Trophoblast cell (in vitro differentiated cells and primary cell): ENCODE results near the gene C1QTNF3.

ENCODE experiments used
- DNase-seq, 2 donors: peaks; one replicate each; pipeline ENCODE4 v3.0.0-alpha.2; 2016
- H2AFZ ChIP-seq: 2 replicates; pipeline ENCODE4 v1.6.1; 2013; ENCODE audit warnings: low read length, moderate library complexity, mild to moderate bottlenecking; ENCODE audit not compliant: insufficient read depth, poor library complexity
- H2AK5ac ChIP-seq: 2 replicates; pipeline ENCODE4 v1.6.1; 2013; ENCODE audit warnings: mild to moderate bottlenecking, low read length
- H2BK120ac ChIP-seq: 2 replicates; pipeline ENCODE4 v1.6.1; 2013; ENCODE audit warnings: low read length, mild to moderate bottlenecking, moderate library complexity; ENCODE audit not compliant: insufficient read depth, poor library complexity
- H2BK12ac ChIP-seq: 2 replicates; pipeline ENCODE4 v1.6.1; 2013; ENCODE audit warnings: mild to moderate bottlenecking, low read length, moderate library complexity
- H2BK5ac ChIP-seq: 2 replicates; pipeline ENCODE4 v1.6.1; 2013; ENCODE audit warnings: low read length, low read depth, moderate library complexity, mild to moderate bottlenecking; ENCODE audit not compliant: poor library complexity
- H3K14ac ChIP-seq: 2 replicates; pipeline ENCODE4 v1.6.1; 2013; ENCODE audit warnings: mild to moderate bottlenecking, low read length
- H3K18ac ChIP-seq: 2 replicates; pipeline ENCODE4 v1.6.1; 2013; ENCODE audit warnings: mild to moderate bottlenecking, low read length
- H3K23ac ChIP-seq: 2 replicates; pipeline ENCODE4 v1.6.1; 2013; ENCODE audit warnings: low read length
- H3K27ac ChIP-seq: 2 replicates; pipeline ENCODE4 v1.5.1; 2013; ENCODE audit warnings: low read depth, mild to moderate bottlenecking, inconsistent platforms, low read length, moderate library complexity
- H3K27me3 ChIP-seq: 2 replicates; pipeline ENCODE4 v1.6.1; 2013; ENCODE audit warnings: inconsistent platforms, mild to moderate bottlenecking, low read length, moderate library complexity; ENCODE audit not compliant: insufficient read depth
- H3K36me3 ChIP-seq, 2 experiments: 1 replicate in 1 of 2; 2 replicates in 1 of 2; pipeline ENCODE4 v1.6.1; 2013; ENCODE audit warnings: low read length in 2 of 2, mild to moderate bottlenecking in 2 of 2, moderate library complexity in 1 of 2; ENCODE audit not compliant: insufficient read depth in 2 of 2, control insufficient read depth in 1 of 2
- H3K4ac ChIP-seq: 2 replicates; pipeline ENCODE4 v1.6.1; 2013; ENCODE audit warnings: low read depth, mild to moderate bottlenecking, low read length, moderate library complexity
- H3K4me1 ChIP-seq, 2 experiments: 1 replicate in 1 of 2; 2 replicates in 1 of 2; pipeline ENCODE4 v1.6.1; 2013; ENCODE audit warnings: low read length in 2 of 2, mild to moderate bottlenecking in 2 of 2, moderate library complexity in 1 of 2; ENCODE audit not compliant: insufficient read depth in 2 of 2, control insufficient read depth in 1 of 2
- H3K4me2 ChIP-seq: 2 replicates; pipeline ENCODE4 v1.6.1; 2013; ENCODE audit warnings: inconsistent platforms, mild to moderate bottlenecking, low read length, moderate library complexity
- H3K4me3 ChIP-seq: 2 replicates; pipeline ENCODE4 v1.5.1; 2013; ENCODE audit warnings: mild to moderate bottlenecking, low read depth, low read length, inconsistent platforms
- H3K79me1 ChIP-seq: one replicate; pipeline ENCODE4 v1.6.1; 2013; ENCODE audit warnings: low read length
- H3K79me2 ChIP-seq: 2 replicates; pipeline ENCODE4 v1.6.1; 2013; ENCODE audit warnings: low read length, mild to moderate bottlenecking; ENCODE audit not compliant: control insufficient read depth, insufficient read depth, poor library complexity
- H3K9ac ChIP-seq: 2 replicates; pipeline ENCODE4 v1.6.1; 2013; ENCODE audit warnings: mild to moderate bottlenecking, low read length
- H3K9me3 ChIP-seq: 2 replicates; pipeline ENCODE4 v1.6.1; 2013; ENCODE audit warnings: low read depth, mild to moderate bottlenecking, control low read depth, inconsistent platforms, low read length; ENCODE audit not compliant: insufficient read depth
- H4K12ac ChIP-seq: 2 replicates; pipeline ENCODE4 v1.6.1; 2013; ENCODE audit warnings: low read depth, mild to moderate bottlenecking, low read length, moderate library complexity
- H4K8ac ChIP-seq: 2 replicates; pipeline ENCODE4 v1.6.1; 2013; ENCODE audit warnings: low read depth, mild to moderate bottlenecking, low read length, moderate library complexity
- H4K91ac ChIP-seq: one replicate; pipeline ENCODE4 v1.6.1; 2013; ENCODE audit warnings: low read depth, mild to moderate bottlenecking, low read length, moderate library complexity
- WGBS: extraction: QIAGEN DNeasy Blood & Tissue Kit; methylation state at CpG from one replicate; pipeline ENCODE4 v1.1.7; 2013; ENCODE audit warnings: missing lambda C conversion rate; ENCODE audit not compliant: insufficient read length, insufficient coverage; ENCODE audit errors: extremely low coverage; 5-methylcytosine and 5-hydroxymethylcytosine counted together

C1QTNF3 gene

DNA sequence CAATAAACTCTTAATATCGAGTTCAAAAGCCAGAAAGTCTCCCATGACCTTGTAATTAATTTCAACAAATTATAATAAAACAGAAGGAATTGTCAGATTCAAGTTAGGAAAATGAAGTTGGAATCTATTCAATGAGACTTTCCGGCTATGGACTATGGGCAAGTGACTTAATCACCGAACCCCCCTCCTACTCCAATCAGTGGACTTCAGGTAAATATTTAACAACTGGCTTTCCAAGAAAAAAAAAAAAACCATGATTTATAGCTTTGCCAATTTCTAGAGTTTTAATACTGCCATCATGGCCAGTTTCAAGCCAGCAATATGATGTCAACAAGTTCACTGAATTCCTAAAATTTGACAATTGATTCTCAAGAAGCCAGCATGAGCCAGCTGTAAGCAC is 63.0 kb downstream of the C1QTNF3 start:
- no peak overlapping the region for H3K14ac ChIP-seq
- WGBS: no CpG with 5 or more reads among the region's 3 CpGs
- no peak overlapping the region for H3K23ac ChIP-seq
- no peaks in the 10 kb centered on the region for H3K4me1 ChIP-seq
- no peak overlapping the region for H4K12ac ChIP-seq
- H3K27me3 ChIP-seq: no peaks in the 10 kb centered on the region
- H4K8ac ChIP-seq: no peak overlapping the region
- no peak for DNase-seq
- H2AFZ ChIP-seq: no peak overlapping the region
- no peak overlapping the region for H3K27ac ChIP-seq
- H3K18ac ChIP-seq: no peak overlapping the region
- no peak overlapping the region for H4K91ac ChIP-seq
- H2BK5ac ChIP-seq: no peak overlapping the region
- H3K79me2 ChIP-seq: no peaks in the 10 kb centered on the region
- no peak overlapping the region for H2AK5ac ChIP-seq
- no peak overlapping the region for H3K4ac ChIP-seq
- H3K4me3 ChIP-seq: no peak overlapping the region
- no peak overlapping the region for H3K9ac ChIP-seq
- H2BK12ac ChIP-seq: no peak overlapping the region
- no peak overlapping the region for H2BK120ac ChIP-seq
- no peaks in the 10 kb centered on the region for H3K36me3 ChIP-seq
- H3K79me1 ChIP-seq: no peaks in the 10 kb centered on the region
- H3K4me2 ChIP-seq: no peak overlapping the region
- H3K9me3 ChIP-seq: peaks cover 5% of the 10 kb centered on the region

DNA sequence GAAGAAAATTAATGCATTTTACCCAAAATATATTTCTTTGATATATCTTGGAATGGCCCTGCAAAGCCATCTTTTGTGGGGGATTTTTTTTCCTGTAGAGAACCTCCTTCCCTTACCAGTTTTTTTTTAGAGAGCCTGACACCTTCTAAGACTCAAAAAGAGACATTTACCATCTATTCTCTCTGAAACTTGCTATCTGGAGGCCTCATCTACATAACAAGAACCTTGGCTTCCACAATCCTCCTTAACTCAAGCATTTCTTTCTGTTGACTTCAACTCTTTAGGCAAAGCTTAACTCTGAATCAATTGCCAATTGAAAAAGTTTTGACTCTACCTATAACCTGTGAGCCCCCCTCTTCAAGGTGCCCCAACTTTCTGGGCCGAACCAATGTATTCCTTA is 64.7 kb downstream of the C1QTNF3 start:
- no peaks in the 10 kb centered on the region for H3K79me2 ChIP-seq
- H4K8ac ChIP-seq: no peak overlapping the region
- H3K23ac ChIP-seq: no peak overlapping the region
- no peak overlapping the region for H3K14ac ChIP-seq
- H4K91ac ChIP-seq: no peak overlapping the region
- H3K9me3 ChIP-seq: peaks cover 2% of the 10 kb centered on the region
- no peak overlapping the region for H2BK5ac ChIP-seq
- no peak overlapping the region for H2BK12ac ChIP-seq
- H3K27ac ChIP-seq: no peak overlapping the region
- no peak overlapping the region for H3K4me2 ChIP-seq
- H3K27me3 ChIP-seq: no peaks in the 10 kb centered on the region
- H3K18ac ChIP-seq: no peak overlapping the region
- no peak overlapping the region for H4K12ac ChIP-seq
- no peak overlapping the region for H3K9ac ChIP-seq
- H3K4ac ChIP-seq: no peak overlapping the region
- no peaks in the 10 kb centered on the region for H3K36me3 ChIP-seq
- H2BK120ac ChIP-seq: no peak overlapping the region
- no CpG with 5 or more reads among the region's 1 CpG for WGBS
- no peak overlapping the region for H3K4me3 ChIP-seq
- H3K4me1 ChIP-seq: no peaks in the 10 kb centered on the region
- no peaks in the 10 kb centered on the region for H3K79me1 ChIP-seq
- DNase-seq: no peak
- H2AFZ ChIP-seq: no peak overlapping the region
- H2AK5ac ChIP-seq: no peak overlapping the region

DNA sequence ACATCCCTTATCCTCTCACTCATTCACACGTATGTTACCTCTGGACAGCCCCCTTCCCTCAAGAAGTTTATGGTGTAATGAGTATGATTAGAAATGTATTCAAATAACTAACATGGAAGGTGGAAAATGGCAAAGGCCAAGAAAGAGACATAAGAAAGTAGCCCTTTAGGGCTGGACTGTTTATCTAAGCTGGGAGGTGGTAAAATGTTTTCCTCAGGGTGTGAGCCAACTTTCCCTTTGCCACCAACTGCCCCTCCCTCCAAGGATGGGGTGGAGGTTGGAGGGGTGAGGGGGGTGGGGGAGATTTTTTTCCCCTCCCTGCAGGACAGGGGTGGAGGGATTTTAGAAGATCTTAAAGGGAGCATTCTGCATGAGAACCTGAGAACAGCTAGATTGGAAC is 66.7 kb downstream of the C1QTNF3 start:
- Histone ChIP-seq H2AK5ac (no peak overlapping the region), H3K4me1 (no peaks in the 10 kb centered on the region), H3K14ac (no peak overlapping the region), H2BK5ac (no peak overlapping the region), H2BK12ac (no peak overlapping the region), H2BK120ac (no peak overlapping the region), H4K8ac (no peak overlapping the region), H4K12ac (no peak overlapping the region), H3K79me1 (no peaks in the 10 kb centered on the region), H3K36me3 (no peaks in the 10 kb centered on the region), H3K9ac (no peak overlapping the region), H4K91ac (no peak overlapping the region), H3K4ac (no peak overlapping the region), H3K9me3 (peaks cover 2% of the 10 kb centered on the region), H3K27me3 (no peaks in the 10 kb centered on the region), H3K4me2 (no peak overlapping the region), H3K23ac (no peak overlapping the region), H3K18ac (no peak overlapping the region), H2AFZ (no peak overlapping the region), H3K79me2 (no peaks in the 10 kb centered on the region), H3K27ac (no peak overlapping the region), H3K4me3 (no peak overlapping the region)
- no CpG with 5 or more reads among the region's 1 CpG for WGBS
- no peak for DNase-seq

DNA sequence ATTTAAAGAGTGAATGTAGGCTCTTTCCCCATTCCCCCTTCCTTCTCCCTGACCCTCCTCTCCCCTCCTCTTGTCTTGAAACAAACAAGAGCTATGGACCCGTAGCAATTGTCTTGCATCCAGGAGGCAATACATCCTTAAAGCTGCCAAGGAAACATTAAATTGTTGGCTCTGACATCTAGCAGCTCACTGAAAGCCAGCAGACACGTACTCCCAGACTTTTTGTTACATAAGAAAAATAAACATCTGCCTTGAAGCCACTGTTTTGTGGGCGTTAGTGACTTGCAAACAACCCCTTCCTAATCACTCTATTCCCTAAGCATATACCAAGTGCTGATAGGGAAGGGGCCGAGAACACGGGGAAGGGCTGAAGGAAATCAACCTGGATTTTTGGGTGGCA is 67.2 kb downstream of the C1QTNF3 start:
- Histone ChIP-seq H3K9ac (no peak overlapping the region), H2BK120ac (no peak overlapping the region), H3K4me3 (no peak overlapping the region), H3K79me1 (no peaks in the 10 kb centered on the region), H2BK12ac (no peak overlapping the region), H3K27ac (no peak overlapping the region), H3K4me2 (no peak overlapping the region), H2AK5ac (no peak overlapping the region), H2BK5ac (no peak overlapping the region), H4K8ac (no peak overlapping the region), H3K9me3 (peaks cover under 1% of the 10 kb centered on the region), H3K18ac (no peak overlapping the region), H3K23ac (no peak overlapping the region), H3K14ac (no peak overlapping the region), H3K4ac (no peak overlapping the region), H2AFZ (no peak overlapping the region), H4K91ac (no peak overlapping the region), H4K12ac (no peak overlapping the region), H3K4me1 (no peaks in the 10 kb centered on the region), H3K27me3 (no peaks in the 10 kb centered on the region), H3K36me3 (no peaks in the 10 kb centered on the region), H3K79me2 (no peaks in the 10 kb centered on the region)
- WGBS: no CpG with 5 or more reads among the region's 5 CpGs
- no peak for DNase-seq
